ENCODE measurements around the gene CELSR2.

Gene CELSR2

GRCh38 chr1:109235137-109235536 is 14.2 kb upstream of the CELSR2 start:
- peaks cover 4% of the 10 kb centered on the region for H3K4me1 ChIP-seq (ENCODE audit: control insufficient read depth, insufficient read depth, low read length, poor library complexity, severe bottlenecking)
- H3K27ac ChIP-seq (ENCODE audit: low read depth, low read length, severe bottlenecking): no peak overlapping the region
- no peak overlapping the region for H3K4me3 ChIP-seq (ENCODE audit: extremely low read depth, insufficient read depth, low read length, poor library complexity, severe bottlenecking)
- H3K36me3 ChIP-seq (ENCODE audit: control insufficient read depth, insufficient read depth, low read length): peaks cover 98% of the 10 kb centered on the region
- no peaks in the 10 kb centered on the region for H3K9me3 ChIP-seq (ENCODE audit: control insufficient read depth, low read length)
- 96 to 98% methylated on average over 5 to 7 of the region's 7 CpGs for WGBS, 2 experiments (ENCODE audit: insufficient coverage in 2 of 2)

DNA sequence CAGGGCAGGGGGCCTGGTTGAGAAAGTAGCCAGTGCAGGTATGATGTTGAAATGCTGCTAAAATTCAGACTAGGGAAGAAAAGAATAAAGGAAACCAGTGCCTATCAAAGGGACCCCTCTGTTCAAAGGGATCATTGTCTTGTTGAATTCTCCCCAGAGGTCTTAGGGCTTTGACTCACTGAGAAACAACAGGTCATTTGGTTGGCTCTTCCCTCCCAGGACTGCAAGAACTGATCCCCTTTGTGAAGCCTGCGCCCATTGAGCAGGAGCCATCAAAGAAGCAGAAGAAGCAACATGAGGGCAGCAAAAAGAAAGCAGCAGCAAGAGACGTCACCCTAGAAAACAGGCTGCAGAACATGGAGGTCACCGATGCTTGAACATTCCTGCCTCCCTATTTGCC is 11.8 kb upstream of the CELSR2 start:
- H3K4me1 ChIP-seq (ENCODE audit: control insufficient read depth, insufficient read depth, low read length, poor library complexity, severe bottlenecking): peaks cover 12% of the 10 kb centered on the region
- peaks cover 77% of the 10 kb centered on the region for H3K36me3 ChIP-seq (ENCODE audit: control insufficient read depth, insufficient read depth, low read length)
- H3K4me3 ChIP-seq (ENCODE audit: extremely low read depth, insufficient read depth, low read length, poor library complexity, severe bottlenecking): no peak overlapping the region
- no peaks in the 10 kb centered on the region for H3K9me3 ChIP-seq (ENCODE audit: control insufficient read depth, low read length)
- 91 to 92% methylated on average over 3 of the region's 3 CpGs for WGBS, 2 experiments (ENCODE audit: insufficient coverage in 2 of 2)
- peak overlapping the region; percentile 5 for H3K27ac ChIP-seq (ENCODE audit: low read depth, low read length, severe bottlenecking)

DNA sequence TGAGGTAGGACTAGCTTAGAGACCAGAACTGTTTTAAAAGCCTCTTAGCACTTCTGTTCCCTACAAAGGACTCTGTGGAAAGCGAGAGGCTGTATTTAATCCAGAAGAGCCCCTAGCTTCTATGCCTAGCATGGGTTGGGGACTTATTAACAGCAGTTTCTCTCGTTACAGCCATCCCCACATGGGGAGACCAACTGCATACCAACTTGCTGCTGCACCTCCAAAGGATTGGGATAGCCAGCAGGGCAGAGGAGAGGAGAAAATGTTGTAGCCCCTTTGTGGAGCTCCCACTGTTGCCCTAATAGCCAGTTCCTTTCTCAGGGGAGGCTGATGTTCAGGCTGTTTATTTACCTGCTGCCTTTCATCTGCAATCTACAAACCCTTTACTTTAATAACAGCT is 11.0 kb upstream of the CELSR2 start:
- Histone ChIP-seq H3K27ac (ENCODE audit: low read depth, low read length, severe bottlenecking) (no peak overlapping the region), H3K4me1 (ENCODE audit: control insufficient read depth, insufficient read depth, low read length, poor library complexity, severe bottlenecking) (peaks cover 12% of the 10 kb centered on the region), H3K36me3 (ENCODE audit: control insufficient read depth, insufficient read depth, low read length) (peaks cover 68% of the 10 kb centered on the region), H3K9me3 (ENCODE audit: control insufficient read depth, low read length) (no peaks in the 10 kb centered on the region), H3K4me3 (ENCODE audit: extremely low read depth, insufficient read depth, low read length, poor library complexity, severe bottlenecking) (no peak overlapping the region)
- WGBS, 2 experiments (ENCODE audit: insufficient coverage in 2 of 2): 100% methylated on average over 1 to 2 of the region's 2 CpGs

DNA sequence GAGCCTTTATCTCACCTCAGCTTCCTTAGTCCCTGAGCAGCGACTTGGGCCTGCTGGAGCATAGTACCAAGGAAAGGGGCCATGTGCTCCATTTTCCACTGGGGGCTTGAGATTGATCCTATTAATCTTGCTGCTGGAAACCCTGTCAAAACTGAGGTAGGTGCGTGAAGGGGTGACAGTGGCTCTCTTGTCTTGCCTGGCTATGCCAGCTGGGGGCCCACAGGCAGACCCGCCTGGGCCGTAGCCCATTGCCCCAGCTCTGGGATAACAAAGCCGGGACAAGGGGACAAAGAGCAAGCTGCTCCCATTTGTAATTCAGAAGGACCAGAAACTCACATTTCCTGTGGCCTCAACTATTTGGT is 10.3 kb upstream of the CELSR2 start:
- Histone ChIP-seq H3K4me1 (ENCODE audit: control insufficient read depth, insufficient read depth, low read length, poor library complexity, severe bottlenecking) (peaks cover 12% of the 10 kb centered on the region), H3K27ac (ENCODE audit: low read depth, low read length, severe bottlenecking) (no peak overlapping the region), H3K9me3 (ENCODE audit: control insufficient read depth, low read length) (no peaks in the 10 kb centered on the region), H3K4me3 (ENCODE audit: extremely low read depth, insufficient read depth, low read length, poor library complexity, severe bottlenecking) (no peak overlapping the region), H3K36me3 (ENCODE audit: control insufficient read depth, insufficient read depth, low read length) (peaks cover 62% of the 10 kb centered on the region)
- WGBS, 2 experiments (ENCODE audit: insufficient coverage in 2 of 2): 80 to 87% methylated on average over 5 of the region's 5 CpGs

DNA sequence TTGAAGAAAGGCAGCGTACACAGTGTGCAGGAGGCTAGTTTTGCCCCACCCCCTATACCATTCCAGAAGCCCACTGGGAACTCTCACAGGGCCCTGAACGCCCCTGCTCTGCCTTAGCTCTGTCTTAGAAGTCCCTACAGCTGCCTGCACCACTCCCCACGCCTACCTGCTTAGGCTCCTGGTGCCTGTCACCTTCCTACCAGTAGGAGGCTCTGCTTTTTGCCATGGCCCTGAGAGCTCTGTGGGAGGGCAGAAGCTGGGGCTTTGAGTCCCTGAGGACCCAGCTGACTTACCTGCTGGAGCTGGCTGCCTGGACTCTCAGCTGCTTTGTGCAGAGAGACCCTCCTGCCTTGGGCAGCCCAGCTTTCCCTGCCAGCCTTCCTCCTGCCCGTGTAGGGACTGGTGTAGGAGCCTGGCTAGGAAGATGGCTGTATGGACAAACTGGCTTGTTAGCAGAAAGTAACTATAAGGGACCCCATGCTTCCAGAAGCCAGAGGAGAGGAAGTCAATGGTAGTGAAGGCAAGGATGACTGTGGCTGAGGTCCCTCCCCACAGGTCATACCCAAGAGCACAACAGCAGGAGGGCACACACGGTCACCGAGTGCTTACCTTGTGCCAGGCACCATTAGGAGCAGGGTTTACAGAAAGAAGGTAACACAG is 9.8 kb upstream of the CELSR2 start:
- Histone ChIP-seq H3K4me3 (ENCODE audit: extremely low read depth, insufficient read depth, low read length, poor library complexity, severe bottlenecking) (no peak overlapping the region), H3K9me3 (ENCODE audit: control insufficient read depth, low read length) (no peaks in the 10 kb centered on the region), H3K36me3 (ENCODE audit: control insufficient read depth, insufficient read depth, low read length) (peaks cover 57% of the 10 kb centered on the region), H3K27ac (ENCODE audit: low read depth, low read length, severe bottlenecking) (peak overlapping the region; percentile 41), H3K4me1 (ENCODE audit: control insufficient read depth, insufficient read depth, low read length, poor library complexity, severe bottlenecking) (peaks cover 12% of the 10 kb centered on the region)
- 75 to 92% methylated on average over 2 to 4 of the region's 6 CpGs for WGBS, 2 experiments (ENCODE audit: insufficient coverage in 2 of 2)

DNA sequence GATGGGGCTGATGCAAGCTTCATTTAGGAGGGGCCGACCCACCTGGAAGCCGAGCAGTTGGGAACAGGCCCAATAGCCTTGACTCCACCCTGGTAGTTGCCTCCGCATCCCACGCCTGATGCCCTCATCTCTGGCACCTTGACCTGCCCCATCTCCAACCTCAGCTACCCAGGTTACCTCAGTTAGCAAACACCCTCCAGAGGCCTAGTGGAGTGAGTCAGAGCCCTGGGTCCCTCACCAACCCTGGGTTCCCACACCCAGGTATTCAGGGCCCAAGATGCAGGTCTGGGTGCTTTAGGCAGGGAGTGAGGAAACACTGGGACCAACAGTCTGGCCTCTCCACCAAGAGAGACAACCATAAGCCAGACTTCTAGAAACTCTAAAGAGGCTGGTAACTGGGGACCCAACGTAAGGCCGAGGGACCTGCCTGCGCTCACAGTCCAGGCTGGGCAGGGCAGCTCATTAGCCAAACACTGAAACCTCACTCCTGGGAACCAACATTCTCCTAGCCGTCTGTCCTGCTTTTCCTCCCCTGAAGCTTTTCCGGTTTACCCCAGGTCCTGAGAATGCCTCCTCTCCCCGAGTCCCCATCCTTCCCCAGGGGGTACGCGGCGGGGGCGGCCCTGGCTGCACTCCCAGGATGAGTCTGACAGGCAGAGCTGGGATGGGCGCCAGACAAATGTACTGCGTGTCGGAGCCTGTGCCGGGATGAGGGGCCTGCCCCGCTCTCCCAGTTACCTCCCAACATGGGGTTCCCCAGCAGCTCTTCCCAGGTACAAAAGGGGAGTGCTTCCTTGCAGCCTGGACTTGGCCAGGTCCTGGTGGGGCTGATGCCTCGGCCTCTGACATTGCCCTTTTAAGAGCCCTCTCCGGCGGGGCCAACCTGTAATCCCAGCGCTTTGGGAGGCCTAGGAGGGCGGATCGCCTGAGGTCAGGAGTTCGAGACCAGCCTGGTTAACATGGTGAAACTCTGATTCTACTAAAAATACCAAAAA is 8.9 kb upstream of the CELSR2 start:
- 75 to 78% methylated on average over 15 to 22 of the region's 26 CpGs for WGBS, 2 experiments (ENCODE audit: insufficient coverage in 2 of 2)
- Histone ChIP-seq H3K9me3 (ENCODE audit: control insufficient read depth, low read length) (no peaks in the 10 kb centered on the region), H3K36me3 (ENCODE audit: control insufficient read depth, insufficient read depth, low read length) (peaks cover 48% of the 10 kb centered on the region), H3K27ac (ENCODE audit: low read depth, low read length, severe bottlenecking) (no peak overlapping the region), H3K4me3 (ENCODE audit: extremely low read depth, insufficient read depth, low read length, poor library complexity, severe bottlenecking) (no peak overlapping the region), H3K4me1 (ENCODE audit: control insufficient read depth, insufficient read depth, low read length, poor library complexity, severe bottlenecking) (peaks cover 12% of the 10 kb centered on the region)

GRCh38 chr1:109241344-109241743 is 8.0 kb upstream of the CELSR2 start:
- no peaks in the 10 kb centered on the region for H3K9me3 ChIP-seq (ENCODE audit: control insufficient read depth, low read length)
- peaks cover 12% of the 10 kb centered on the region for H3K4me1 ChIP-seq (ENCODE audit: control insufficient read depth, insufficient read depth, low read length, poor library complexity, severe bottlenecking)
- 72 to 87% methylated on average over 5 to 6 of the region's 6 CpGs for WGBS, 2 experiments (ENCODE audit: insufficient coverage in 2 of 2)
- no peak overlapping the region for H3K4me3 ChIP-seq (ENCODE audit: extremely low read depth, insufficient read depth, low read length, poor library complexity, severe bottlenecking)
- H3K36me3 ChIP-seq (ENCODE audit: control insufficient read depth, insufficient read depth, low read length): peaks cover 39% of the 10 kb centered on the region
- H3K27ac ChIP-seq (ENCODE audit: low read depth, low read length, severe bottlenecking): no peak overlapping the region

DNA sequence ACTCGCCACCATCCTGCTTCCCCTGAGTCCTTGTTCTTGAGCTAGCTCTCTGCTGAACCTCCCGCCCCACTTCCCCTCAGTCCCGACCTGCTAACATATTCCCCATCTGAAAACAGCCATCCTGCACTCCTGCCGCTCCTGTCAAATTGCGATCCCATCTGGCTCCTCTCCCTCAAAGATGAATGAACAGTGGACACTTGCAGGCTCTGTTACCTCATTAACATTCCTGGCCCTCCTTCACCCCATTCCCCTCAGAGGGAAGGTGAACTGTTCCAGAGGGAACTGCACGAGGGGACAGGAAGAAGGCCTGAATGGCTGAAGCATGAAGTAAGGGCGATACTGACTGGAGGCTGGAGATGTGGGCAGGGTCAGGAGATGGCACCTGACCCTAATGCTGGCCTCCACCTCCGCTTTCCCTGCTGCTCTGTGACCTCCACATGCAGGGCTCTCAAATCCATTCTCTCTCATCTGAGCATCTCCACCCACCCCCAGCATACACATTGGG is 7.4 kb upstream of the CELSR2 start:
- no peak overlapping the region for H3K4me3 ChIP-seq (ENCODE audit: extremely low read depth, insufficient read depth, low read length, poor library complexity, severe bottlenecking)
- peaks cover 12% of the 10 kb centered on the region for H3K4me1 ChIP-seq (ENCODE audit: control insufficient read depth, insufficient read depth, low read length, poor library complexity, severe bottlenecking)
- no peaks in the 10 kb centered on the region for H3K9me3 ChIP-seq (ENCODE audit: control insufficient read depth, low read length)
- 79 to 82% methylated on average over 4 to 7 of the region's 8 CpGs for WGBS, 2 experiments (ENCODE audit: insufficient coverage in 2 of 2)
- H3K36me3 ChIP-seq (ENCODE audit: control insufficient read depth, insufficient read depth, low read length): peaks cover 34% of the 10 kb centered on the region
- H3K27ac ChIP-seq (ENCODE audit: low read depth, low read length, severe bottlenecking): no peak overlapping the region

- no peak overlapping the region for H3K27ac ChIP-seq (ENCODE audit: low read depth, low read length, severe bottlenecking)
- peaks cover 12% of the 10 kb centered on the region for H3K4me1 ChIP-seq (ENCODE audit: control insufficient read depth, insufficient read depth, low read length, poor library complexity, severe bottlenecking)
- H3K9me3 ChIP-seq (ENCODE audit: control insufficient read depth, low read length): no peaks in the 10 kb centered on the region
- H3K36me3 ChIP-seq (ENCODE audit: control insufficient read depth, insufficient read depth, low read length): peaks cover 29% of the 10 kb centered on the region
- 88 to 92% methylated on average over 7 of the region's 7 CpGs for WGBS, 2 experiments (ENCODE audit: insufficient coverage in 2 of 2)
- H3K4me3 ChIP-seq (ENCODE audit: extremely low read depth, insufficient read depth, low read length, poor library complexity, severe bottlenecking): no peak overlapping the region
Observed at GRCh38 chr1:109242387-109242786, 7.0 kb upstream of the CELSR2 start.

DNA sequence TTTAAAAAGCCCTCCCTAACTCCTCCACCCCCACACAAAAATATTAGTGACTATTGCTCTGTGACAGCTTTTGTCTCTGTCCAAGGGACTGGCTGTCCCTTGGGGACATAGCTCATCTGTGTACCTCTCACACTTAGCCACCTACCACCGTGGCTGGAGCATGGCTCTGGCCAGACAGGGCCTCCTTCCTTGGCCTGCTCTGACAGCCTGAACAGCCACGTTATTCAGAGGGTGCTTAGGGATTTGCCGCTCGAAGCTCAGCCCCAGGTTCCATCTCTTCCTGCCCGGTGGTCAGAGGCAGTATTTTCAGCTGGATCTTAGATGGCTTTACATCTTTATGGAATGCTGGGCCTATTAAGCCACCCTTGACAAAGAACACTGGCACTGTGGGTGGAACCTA is 6.1 kb upstream of the CELSR2 start:
- H3K36me3 ChIP-seq (ENCODE audit: control insufficient read depth, insufficient read depth, low read length): peaks cover 20% of the 10 kb centered on the region
- H3K4me3 ChIP-seq (ENCODE audit: extremely low read depth, insufficient read depth, low read length, poor library complexity, severe bottlenecking): no peak overlapping the region
- no peaks in the 10 kb centered on the region for H3K9me3 ChIP-seq (ENCODE audit: control insufficient read depth, low read length)
- H3K27ac ChIP-seq (ENCODE audit: low read depth, low read length, severe bottlenecking): no peak overlapping the region
- 66 to 73% methylated on average over 2 to 5 of the region's 5 CpGs for WGBS, 2 experiments (ENCODE audit: insufficient coverage in 2 of 2)
- peaks cover 12% of the 10 kb centered on the region for H3K4me1 ChIP-seq (ENCODE audit: control insufficient read depth, insufficient read depth, low read length, poor library complexity, severe bottlenecking)

All from mesodermal cell (in vitro differentiated cells).